ENCODE measurements around the gene ZFP36L2.

Gene ZFP36L2

DNA sequence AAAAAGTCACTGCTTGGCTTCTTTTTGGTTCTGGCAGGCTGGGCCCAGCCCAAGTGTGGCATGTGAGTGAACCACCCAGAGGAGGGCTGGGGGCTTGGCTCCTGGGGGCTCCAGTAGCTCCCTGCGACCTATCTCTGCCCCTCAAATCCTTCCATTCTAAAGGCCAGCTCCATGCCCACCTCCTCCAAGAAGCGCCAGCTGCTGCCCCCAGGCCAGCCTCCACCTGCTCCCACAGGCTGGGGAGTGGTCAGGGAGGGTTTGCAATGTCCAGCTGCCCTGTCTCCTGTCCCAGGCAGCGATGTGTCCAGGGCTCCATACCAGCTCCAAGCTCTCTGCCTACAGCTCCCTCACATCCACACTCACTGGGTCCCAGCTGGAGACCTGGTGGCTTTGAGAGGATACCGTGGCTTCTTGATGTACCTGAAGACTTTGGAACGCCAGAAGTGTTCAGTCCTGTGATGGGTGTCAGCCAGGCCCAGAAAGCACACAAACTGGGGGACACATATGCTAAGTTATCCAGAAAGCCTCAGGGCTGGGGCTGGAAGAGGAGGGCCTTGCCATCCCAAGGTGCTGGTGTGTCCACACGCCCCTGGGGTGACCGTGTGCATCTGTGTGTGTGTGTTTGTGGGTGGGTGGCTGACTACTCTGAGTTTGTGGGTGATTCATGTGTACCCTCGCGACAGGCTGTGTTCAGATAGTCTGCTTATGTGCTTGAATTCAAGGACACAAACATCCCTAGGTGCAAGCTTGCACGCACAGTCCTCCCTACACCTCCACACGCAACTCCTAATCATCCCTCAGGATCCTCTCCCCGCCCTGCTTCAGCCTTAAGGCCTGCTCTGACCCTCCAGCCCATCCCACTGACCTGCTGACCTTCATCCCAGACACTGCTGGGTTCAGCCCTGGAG lies 33.4 kb downstream of the ZFP36L2 start:
- POLR2A ChIA-PET = interaction anchor here (0.6 to 0.7 kb wide), 2 partner anchors 27 to 1166 kb away, joined by 3 to 6 read pairs; no protein-coding TSS in a partner anchor
- CTCF ChIA-PET = interaction anchor here (0.6 to 0.7 kb wide), 2 partner anchors 37 to 555 kb away, joined by 4 to 5 read pairs; no protein-coding TSS in a partner anchor
- Histone ChIP-seq H3K27ac (ENCODE audit: extremely low read depth, low read depth, low read length) (no peak overlapping the region), H3K36me3 (ENCODE audit: control insufficient read depth in 2 of 2, insufficient read depth in 1 of 2, low read length in 2 of 2) (no peaks in the 10 kb centered on the region), H3K4me1 (ENCODE audit: control insufficient read depth, insufficient read depth, low read length) (no peaks in the 10 kb centered on the region), H3K9me3 (ENCODE audit: control insufficient read depth, insufficient read depth, low read depth, low read length) (no peaks in the 10 kb centered on the region), H3K4me3 (ENCODE audit: low read depth, low read length) (no peak overlapping the region)
- TF ChIP-seq ZNF350 (tag by site-specific recombination; IDR thresholded peaks at IDR 0.05) (no peak), ZNF560 (tag by site-specific recombination; IDR thresholded peaks at IDR 0.05; ENCODE audit: borderline replicate concordance) (no peak), ZNF521 (tag by site-specific recombination; IDR thresholded peaks at IDR 0.05) (no peak), ZNF292 (tag by site-specific recombination; IDR thresholded peaks at IDR 0.05; ENCODE audit: borderline replicate concordance, low read depth) (no peak), ZNF843 (tag by site-specific recombination; IDR thresholded peaks at IDR 0.05) (no peak), ZNF10 (tag by site-specific recombination; IDR thresholded peaks at IDR 0.05) (no peak), TRIM28 (IDR thresholded peaks at IDR 0.05; ENCODE audit: borderline replicate concordance, low read length) (no peak), ZNF658 (tag by site-specific recombination; IDR thresholded peaks at IDR 0.05) (no peak), ZBTB17 (tag by site-specific recombination; IDR thresholded peaks at IDR 0.05) (no peak), ZNF157 (tag by site-specific recombination; IDR thresholded peaks at IDR 0.05) (no peak)
- TF ChIP-seq, protein P1, sequence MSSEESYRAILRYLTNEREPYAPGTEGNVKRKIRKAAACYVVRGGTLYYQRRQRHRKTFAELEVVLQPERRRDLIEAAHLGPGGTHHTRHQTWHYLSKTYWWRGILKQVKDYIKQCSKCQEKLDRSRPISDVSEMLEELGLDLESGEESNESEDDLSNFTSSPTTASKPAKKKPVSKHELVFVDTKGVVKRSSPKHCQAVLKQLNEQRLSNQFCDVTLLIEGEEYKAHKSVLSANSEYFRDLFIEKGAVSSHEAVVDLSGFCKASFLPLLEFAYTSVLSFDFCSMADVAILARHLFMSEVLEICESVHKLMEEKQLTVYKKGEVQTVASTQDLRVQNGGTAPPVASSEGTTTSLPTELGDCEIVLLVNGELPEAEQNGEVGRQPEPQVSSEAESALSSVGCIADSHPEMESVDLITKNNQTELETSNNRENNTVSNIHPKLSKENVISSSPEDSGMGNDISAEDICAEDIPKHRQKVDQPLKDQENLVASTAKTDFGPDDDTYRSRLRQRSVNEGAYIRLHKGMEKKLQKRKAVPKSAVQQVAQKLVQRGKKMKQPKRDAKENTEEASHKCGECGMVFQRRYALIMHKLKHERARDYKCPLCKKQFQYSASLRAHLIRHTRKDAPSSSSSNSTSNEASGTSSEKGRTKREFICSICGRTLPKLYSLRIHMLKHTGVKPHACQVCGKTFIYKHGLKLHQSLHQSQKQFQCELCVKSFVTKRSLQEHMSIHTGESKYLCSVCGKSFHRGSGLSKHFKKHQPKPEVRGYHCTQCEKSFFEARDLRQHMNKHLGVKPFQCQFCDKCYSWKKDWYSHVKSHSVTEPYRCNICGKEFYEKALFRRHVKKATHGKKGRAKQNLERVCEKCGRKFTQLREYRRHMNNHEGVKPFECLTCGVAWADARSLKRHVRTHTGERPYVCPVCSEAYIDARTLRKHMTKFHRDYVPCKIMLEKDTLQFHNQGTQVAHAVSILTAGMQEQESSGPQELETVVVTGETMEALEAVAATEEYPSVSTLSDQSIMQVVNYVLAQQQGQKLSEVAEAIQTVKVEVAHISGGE (tag by site-specific recombination; conservative IDR thresholded peaks at IDR 0.05; ENCODE audit: low read depth) = no peak
- TF ChIP-seq, protein P2, sequence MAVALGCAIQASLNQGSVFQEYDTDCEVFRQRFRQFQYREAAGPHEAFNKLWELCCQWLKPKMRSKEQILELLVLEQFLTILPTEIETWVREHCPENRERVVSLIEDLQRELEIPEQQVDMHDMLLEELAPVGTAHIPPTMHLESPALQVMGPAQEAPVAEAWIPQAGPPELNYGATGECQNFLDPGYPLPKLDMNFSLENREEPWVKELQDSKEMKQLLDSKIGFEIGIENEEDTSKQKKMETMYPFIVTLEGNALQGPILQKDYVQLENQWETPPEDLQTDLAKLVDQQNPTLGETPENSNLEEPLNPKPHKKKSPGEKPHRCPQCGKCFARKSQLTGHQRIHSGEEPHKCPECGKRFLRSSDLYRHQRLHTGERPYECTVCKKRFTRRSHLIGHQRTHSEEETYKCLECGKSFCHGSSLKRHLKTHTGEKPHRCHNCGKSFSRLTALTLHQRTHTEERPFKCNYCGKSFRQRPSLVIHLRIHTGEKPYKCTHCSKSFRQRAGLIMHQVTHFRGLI (tag by site-specific recombination; IDR thresholded peaks at IDR 0.05) = no peak

DNA sequence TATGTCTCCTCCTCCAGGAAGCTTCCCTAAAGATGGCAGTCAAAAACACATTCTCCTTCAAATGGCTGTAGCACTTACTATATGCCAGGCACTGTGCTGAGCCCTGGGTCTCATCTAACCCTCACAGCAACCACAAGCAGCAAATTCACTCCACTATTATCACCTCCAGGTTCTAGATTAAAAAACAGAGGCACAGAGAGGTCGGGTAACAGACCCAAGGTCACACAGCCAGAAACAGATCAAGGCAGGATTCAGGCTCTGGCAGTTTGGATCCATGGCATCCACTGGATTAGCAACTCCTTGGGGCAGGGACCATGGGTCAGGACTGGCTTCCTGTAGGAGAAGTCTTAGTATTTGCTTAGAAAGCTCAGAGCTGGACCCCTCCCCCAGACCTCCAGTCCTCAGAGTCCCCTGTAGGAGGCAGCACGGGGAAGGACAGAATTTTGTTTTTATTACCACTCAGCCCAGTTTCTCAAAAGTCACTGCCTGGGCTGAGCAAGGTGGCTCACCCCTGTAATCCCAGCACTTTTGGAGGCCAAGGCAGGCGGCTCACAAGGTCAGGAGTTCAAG lies 34.4 kb downstream of the ZFP36L2 start:
- Histone ChIP-seq H3K4me3 (ENCODE audit: low read depth, low read length) (no peak overlapping the region), H3K9me3 (ENCODE audit: control insufficient read depth, insufficient read depth, low read depth, low read length) (no peaks in the 10 kb centered on the region), H3K36me3 (ENCODE audit: control insufficient read depth in 2 of 2, insufficient read depth in 1 of 2, low read length in 2 of 2) (no peaks in the 10 kb centered on the region), H3K4me1 (ENCODE audit: control insufficient read depth, insufficient read depth, low read length) (no peaks in the 10 kb centered on the region), H3K27ac (ENCODE audit: extremely low read depth, low read depth, low read length) (no peak overlapping the region)
- POLR2A ChIA-PET = interaction anchor here (0.6 to 0.7 kb wide), 2 partner anchors 28 to 1167 kb away, joined by 3 to 6 read pairs; no protein-coding TSS in a partner anchor
- CTCF ChIA-PET = interaction anchor here (0.6 to 1.5 kb wide), 2 partner anchors 37 to 554 kb away, joined by 4 to 10 read pairs; no protein-coding TSS in a partner anchor
- TF ChIP-seq ZNF768 (tag by site-specific recombination; IDR thresholded peaks at IDR 0.05) (peak; percentile 79; the same call in 1 of the 2 replicates), ZNF571 (tag by site-specific recombination; IDR thresholded peaks at IDR 0.05) (no peak)
